GM12878 (cell line): ENCODE data around the gene ELF2. TPM values are rescaled to one million over a fixed set of nuclear protein-coding genes. Genes with fewer than 3 reads are reported as not detected.

Experiments used
- ATAC-seq: fragments of 200-7000 bp; cut with Tn5 transposase; 3 replicates; pipeline ENCODE4 v1.9.1; 2020; ENCODE audit warnings: mild to moderate bottlenecking, moderate library complexity
- BruUV-seq: library from RNA; stranded (reverse); fragments of 400-500 nt; replicated peaks from 2 replicates; lab custom pipeline; 2021; lab: Mats Ljungman, UMichigan
- CTCF ChIA-PET: fragments of 300-600 bp; sonication (Branson Sonifier 250); formaldehyde crosslinking; extraction: SDS; loops from one replicate; lab custom pipeline; 2021; ENCODE audit warnings: inconsistent platforms; lab: Yijun Ruan, JAX
- POLR2A ChIA-PET: fragments of 350-600 bp; formaldehyde crosslinking; extraction: SDS; loops from one replicate; lab custom pipeline; 2021; ENCODE audit warnings: inconsistent platforms; lab: Charles Lee
- RAD21 ChIA-PET: fragments of 300-600 bp; sonication (Branson Sonifier 250); formaldehyde crosslinking; loops from one replicate; lab custom pipeline; 2023; ENCODE audit warnings: antibody characterized with exemption; ENCODE audit not compliant: unreplicated experiment; lab: Charles Lee
- SMC1A ChIA-PET: fragments of 300-600 bp; sonication (Branson Sonifier 250); formaldehyde crosslinking; loops from one replicate; lab custom pipeline; 2023; ENCODE audit not compliant: unreplicated experiment, uncharacterized antibody; lab: Charles Lee
- DNase-seq: peaks from one replicate; pipeline ENCODE4 v3.0.0-alpha.2; 2011; ENCODE audit warnings: low read depth, low spot score
- FAIRE-seq: peaks from 3 replicates; lab custom pipeline; 2011; peaks lifted over from hg19 to GRCh38; lab: Jason Lieb, UNC
- H2AFZ ChIP-seq: 2 replicates; pipeline ENCODE4 v1.6.0; 2011; ENCODE audit warnings: low read depth, low read length, control low read depth; ENCODE audit not compliant: control insufficient read depth
- H3K27ac ChIP-seq: 2 replicates; pipeline ENCODE4 v1.5.1; 2011; ENCODE audit warnings: control low read depth; ENCODE audit not compliant: control insufficient read depth, insufficient read depth
- H3K27me3 ChIP-seq, 2 experiments: replicated peaks in 1 of 2; 2 replicates each; pipeline versions ENCODE4 v1.6.0 to v1.6.1; 2011; ENCODE audit warnings: low read length in 1 of 2; ENCODE audit not compliant: control insufficient read depth in 2 of 2, insufficient read depth in 2 of 2
- H3K36me3 ChIP-seq, 2 experiments: 2 replicates each; pipeline ENCODE4 v1.5.1; 2011; ENCODE audit warnings: low read length in 1 of 2; ENCODE audit not compliant: control insufficient read depth in 2 of 2, insufficient read depth in 2 of 2
- H3K4me1 ChIP-seq: 2 replicates; pipeline ENCODE4 v1.6.1; 2011; ENCODE audit warnings: mild to moderate bottlenecking, low read length, moderate library complexity, mixed read lengths; ENCODE audit not compliant: control insufficient read depth, insufficient read depth
- H3K4me2 ChIP-seq: 2 replicates; pipeline ENCODE4 v1.6.0; 2011; ENCODE audit warnings: control low read depth; ENCODE audit not compliant: control insufficient read depth, insufficient read depth
- H3K4me3 ChIP-seq: fragments of 200-600 bp; sonication (generic); 2 replicates; pipeline ENCODE4 v1.5.1; 2016
- H3K79me2 ChIP-seq: 2 replicates; pipeline ENCODE4 v1.6.0; 2011; ENCODE audit warnings: low read length; ENCODE audit not compliant: control insufficient read depth, insufficient read depth
- H3K9ac ChIP-seq: 2 replicates; pipeline ENCODE4 v1.8.0; 2011; ENCODE audit warnings: low read length, control low read depth, mixed read lengths; ENCODE audit not compliant: control insufficient read depth, insufficient read depth
- H3K9me3 ChIP-seq: replicated peaks from 3 replicates; pipeline ENCODE4 v1.5.1; 2011; ENCODE audit warnings: mild to moderate bottlenecking, low read length; ENCODE audit not compliant: control insufficient read depth, insufficient read depth
- H4K20me1 ChIP-seq: 2 replicates; pipeline ENCODE4 v1.6.0; 2011; ENCODE audit not compliant: control insufficient read depth, insufficient read depth
- CTCF ChIP-seq, 3 experiments: IDR thresholded peaks in 2 of 3; conservative IDR thresholded peaks in 1 of 3; 2 replicates each; pipeline ENCODE4 v1.5.1; 2011; ENCODE audit warnings: low read depth in 3 of 3, low read length in 3 of 3, mild to moderate bottlenecking in 3 of 3, control low read depth in 2 of 3, moderate library complexity in 2 of 3, inconsistent platforms in 1 of 3, mixed read lengths in 1 of 3; ENCODE audit not compliant: control insufficient read depth in 2 of 3, insufficient read depth in 1 of 3; ENCODE audit errors: extremely low read depth in 1 of 3
- MYB ChIP-seq: fragments of 150-350 bp; IDR thresholded peaks from 2 replicates; pipeline ENCODE4 v1.6.1; 2014; ENCODE audit warnings: mild to moderate bottlenecking, low read depth, low read length, borderline replicate concordance
- PAX5 ChIP-seq: IDR thresholded peaks from 2 replicates; pipeline ENCODE4 v1.6.1; 2011; ENCODE audit warnings: low read depth, low read length, borderline replicate concordance
- PAX8 ChIP-seq: fragments of 450-650 bp; IDR thresholded peaks from 2 replicates; pipeline ENCODE4 v1.6.1; 2017; ENCODE audit warnings: mild to moderate bottlenecking, moderate library complexity
- RBBP5 ChIP-seq: fragments of 200-600 bp; sonication (generic); conservative IDR thresholded peaks from 2 replicates; pipeline ENCODE4 v1.6.1; 2016
- RCOR1 ChIP-seq: conservative IDR thresholded peaks from 2 replicates; pipeline ENCODE4 v1.6.1; 2012; ENCODE audit warnings: low read depth, low read length, improper control_type of control experiment
- REST ChIP-seq: IDR thresholded peaks from 2 replicates; pipeline ENCODE4 v1.6.1; 2012; ENCODE audit warnings: mild to moderate bottlenecking, low read depth, low read length
- SMAD1 ChIP-seq: fragments of 450-650 bp; IDR thresholded peaks from 2 replicates; pipeline ENCODE4 v1.6.1; 2018; ENCODE audit warnings: mild to moderate bottlenecking, low read depth; ENCODE audit not compliant: partially characterized antibody
- SMARCA5 ChIP-seq: fragments of 450-650 bp; IDR thresholded peaks from 2 replicates; pipeline ENCODE4 v1.6.1; 2017; ENCODE audit warnings: mild to moderate bottlenecking
- SUZ12 ChIP-seq: fragments of 200-600 bp; sonication (generic); IDR thresholded peaks from one replicate; pipeline ENCODE4 v1.6.1; 2018; ENCODE audit warnings: antibody characterized with exemption, mild to moderate bottlenecking; ENCODE audit not compliant: unreplicated experiment
- WGBS: methylation state at CpG from one replicate; pipeline ENCODE4 v1.1.6; 2016; ENCODE audit warnings: low lambda C conversion rate; ENCODE audit not compliant: insufficient replicate concordance, insufficient coverage; ENCODE audit errors: missing lambda C conversion rate; 5-methylcytosine and 5-hydroxymethylcytosine counted together
- in situ Hi-C: fragments of 300-500 bp; cut with MboI; formaldehyde crosslinking; loops from 9 replicates; pipeline ENCODE4 v1.14.3; 2018; ENCODE audit warnings: mixed read lengths
- intact Hi-C: fragments of 100-400 bp; cut with micrococcal nuclease; formaldehyde crosslinking; loops from one replicate; pipeline ENCODE4 v1.14.2; 2022; ENCODE audit not compliant: unreplicated experiment
- polyA plus RNA-seq, 11 experiments: library from polyadenylated mRNA; depleted of rRNA in 4 of 11; unstranded in 6 of 11; stranded (reverse) in 5 of 11; fragments of >200 nt; fragmentation: Nextera tagmentation in 4 of 11; fragmentation: Illumina TruSeq in 1 of 11; extraction: Ambion mirVana in 4 of 11; extraction: Trizol in 1 of 11; gene quantifications; 1 replicate in 1 of 11; 2 replicates in 10 of 11; pipeline versions ENCODE4 v1.2.1 to v1.2.3, GENCODE V29; 2011 to 2016; ENCODE audit warnings: inconsistent platforms in 2 of 11, missing spikeins in 2 of 11, low read depth in 1 of 11
- total RNA-seq, 4 experiments: library from RNA; depleted of rRNA in 3 of 4; stranded (reverse); fragments of >200 nt in 3 of 4; fragmentation: Illumina TruSeq in 1 of 4; extraction: Trizol in 1 of 4; gene quantifications; 2 replicates each; pipeline versions ENCODE4 v1.2.1 to v1.2.3, GENCODE V29; 2013 to 2021
- TF ChIP-seq, protein P1 (sequence below): IDR thresholded peaks from 2 replicates; pipeline ENCODE4 v1.6.1; 2012; ENCODE audit warnings: low read length, inconsistent platforms

Gene ELF2
- total and polyA plus RNA-seq, 10 of the 15 experiments (the other 5 are each of a cell fraction or from before 2014, with no cell fraction given): 10.5 to 30.1 (median 20.5) TPM

- ChIA-PET CTCF (interaction anchor here (0.6 to 2.6 kb wide), 16 partner anchors 8 to 253 kb away, joined by 3 to 18 read pairs (median 4); no protein-coding TSS in a partner anchor), RAD21 (interaction anchor here (1.0 to 1.7 kb wide), 5 partner anchors 17 to 144 kb away, joined by 3 to 4 read pairs (median 3); no protein-coding TSS in a partner anchor), POLR2A (interaction anchor here (0.6 to 1.5 kb wide), 3 partner anchors 43 to 88 kb away, joined by 3 read pairs; no protein-coding TSS in a partner anchor)
- intact Hi-C loops: no loop called here
- Histone ChIP-seq H4K20me1 (no peaks in the 10 kb centered on the region; the same call in 1 of the 2 replicates), H3K4me3 (no peak overlapping the region), H3K27me3 (peaks cover 0 to 2% of the 10 kb centered on the region in 2 experiments; a peak in 2 of 4 replicates)
- 61% methylated on average over 7 of the region's 7 CpGs for WGBS
- no TSS peak for BruUV-seq
- no peak for TF ChIP-seq PAX5
- no peak for TF ChIP-seq SUZ12
- TF ChIP-seq MYB: no peak
- TF ChIP-seq SMARCA5: no peak
- TF ChIP-seq PAX8: no peak
- TF ChIP-seq RCOR1: no peak
- no peak for TF ChIP-seq REST
- TF ChIP-seq SMAD1: no peak
- no peak for TF ChIP-seq RBBP5
- no peak for TF ChIP-seq CTCF (IDR thresholded peaks at IDR 0.05 in 2 of 3, conservative IDR thresholded peaks at IDR 0.05 in 1 of 3; ENCODE audit: control insufficient read depth in 2 of 3, extremely low read depth in 1 of 3, insufficient read depth in 1 of 3, low read depth in 3 of 3, low read length in 3 of 3)
- TF ChIP-seq, protein P1, sequence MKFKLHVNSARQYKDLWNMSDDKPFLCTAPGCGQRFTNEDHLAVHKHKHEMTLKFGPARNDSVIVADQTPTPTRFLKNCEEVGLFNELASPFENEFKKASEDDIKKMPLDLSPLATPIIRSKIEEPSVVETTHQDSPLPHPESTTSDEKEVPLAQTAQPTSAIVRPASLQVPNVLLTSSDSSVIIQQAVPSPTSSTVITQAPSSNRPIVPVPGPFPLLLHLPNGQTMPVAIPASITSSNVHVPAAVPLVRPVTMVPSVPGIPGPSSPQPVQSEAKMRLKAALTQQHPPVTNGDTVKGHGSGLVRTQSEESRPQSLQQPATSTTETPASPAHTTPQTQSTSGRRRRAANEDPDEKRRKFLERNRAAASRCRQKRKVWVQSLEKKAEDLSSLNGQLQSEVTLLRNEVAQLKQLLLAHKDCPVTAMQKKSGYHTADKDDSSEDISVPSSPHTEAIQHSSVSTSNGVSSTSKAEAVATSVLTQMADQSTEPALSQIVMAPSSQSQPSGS: no peak
- TF ChIP-seq, all 136 proteins: peak for 0
- H2AFZ ChIP-seq: no peak overlapping the region
- H3K9me3 ChIP-seq: no peaks in the 10 kb centered on the region
- H3K4me1 ChIP-seq: peaks cover 4% of the 10 kb centered on the region; the same call in 1 of the 2 replicates
- SMC1A ChIA-PET: interaction anchor here (0.6 to 2.3 kb wide), 14 partner anchors 8 to 142 kb away, joined by 3 to 13 read pairs (median 3); no protein-coding TSS in a partner anchor
- in situ Hi-C loops: no loop called here
- no peak overlapping the region for H3K4me2 ChIP-seq
- no peak overlapping the region for H3K27ac ChIP-seq
- ATAC-seq: no peak
- no peaks in the 10 kb centered on the region for H3K36me3 ChIP-seq
- FAIRE-seq: no peak
- no peaks in the 10 kb centered on the region for H3K79me2 ChIP-seq
- no peak for DNase-seq
- no peak overlapping the region for H3K9ac ChIP-seq
Measured at GRCh38 chr4:139171876-139172691, 4.9 kb downstream of the ELF2 start.
